ENCODE data around the gene USP12.

- TF ChIP-seq GATA2 (IDR thresholded peaks at IDR 0.05; ENCODE audit: low read depth, low read length) (no peak), GATA3 (IDR thresholded peaks at IDR 0.05; ENCODE audit: low read depth, low read length) (no peak)
Observed at GRCh38 chr13:27039171-27039701, 132.4 kb downstream of the USP12 start.
